NCI-H526 (cell line): ENCODE results near the gene MOCS1.

ENCODE experiments used
- DNase-seq, 2 experiments: peaks; one replicate each; lab custom pipeline; 2025; lab: John Stamatoyannopoulos, UW

MOCS1 gene

GRCh38 chr6:39924283-39924682, 10.0 kb downstream of the MOCS1 start:
- DNase-seq, result no peak

DNA sequence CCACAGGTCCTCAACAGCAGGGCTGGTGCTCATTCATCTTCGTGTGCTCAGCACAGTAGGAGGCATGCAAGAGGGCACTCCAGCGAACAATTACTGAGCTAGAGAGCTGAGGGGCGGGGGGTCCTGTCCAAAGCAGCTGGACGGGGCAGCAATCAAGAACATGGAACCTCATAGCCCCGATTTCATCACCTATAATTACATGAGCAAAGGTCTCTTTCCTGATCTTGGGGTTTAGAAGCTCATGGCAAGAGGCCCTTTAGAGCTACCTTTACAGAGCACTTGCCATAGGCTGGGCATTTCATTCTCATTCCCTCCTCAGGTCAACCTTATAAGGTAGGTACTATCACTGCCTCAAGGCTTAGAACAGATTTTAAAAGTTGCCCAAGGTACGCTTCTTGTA, 10.4 kb downstream of the MOCS1 start:
- no peak for DNase-seq

DNA sequence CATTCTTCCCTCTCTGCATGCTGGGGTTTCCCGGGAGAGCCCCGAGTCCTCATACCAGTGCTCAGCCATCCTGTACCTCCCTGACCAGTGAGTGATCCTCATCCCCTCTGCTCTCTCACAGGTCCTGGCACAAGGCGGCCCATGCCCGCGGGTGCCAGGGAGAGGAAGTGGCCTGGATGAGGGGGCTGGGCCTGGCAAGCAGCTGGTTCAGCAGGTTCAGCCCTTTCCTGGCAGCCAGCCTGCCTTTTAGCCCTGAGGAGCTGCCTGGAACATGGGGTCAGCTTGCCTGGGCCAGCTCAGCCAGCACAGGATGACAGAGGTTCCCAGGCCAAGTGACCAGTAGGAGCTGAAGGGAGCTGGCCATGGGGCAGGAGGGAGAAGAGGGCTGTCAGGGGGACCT, 10.9 kb downstream of the MOCS1 start:
- no peak for DNase-seq

DNA sequence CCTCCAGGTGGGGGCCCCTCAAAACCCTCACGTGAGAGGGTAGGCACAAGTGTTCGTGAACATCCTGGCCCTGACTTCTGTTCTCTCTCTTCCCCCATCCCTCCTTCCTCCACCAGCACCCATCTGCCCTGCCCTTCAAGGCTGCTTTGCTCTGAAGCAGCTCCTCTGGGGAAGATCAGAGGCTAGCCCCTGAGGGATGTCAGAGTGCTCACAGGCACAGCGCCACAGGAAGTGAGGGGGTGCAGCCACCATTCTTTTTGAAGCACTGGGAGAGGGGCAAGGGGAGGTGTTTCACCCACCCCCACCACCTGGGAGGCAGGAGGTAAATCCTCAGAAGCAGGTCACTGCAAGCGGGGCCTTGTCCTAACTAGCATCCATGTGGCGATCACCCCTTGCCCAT, 11.4 kb downstream of the MOCS1 start:
- no peak for DNase-seq

DNA sequence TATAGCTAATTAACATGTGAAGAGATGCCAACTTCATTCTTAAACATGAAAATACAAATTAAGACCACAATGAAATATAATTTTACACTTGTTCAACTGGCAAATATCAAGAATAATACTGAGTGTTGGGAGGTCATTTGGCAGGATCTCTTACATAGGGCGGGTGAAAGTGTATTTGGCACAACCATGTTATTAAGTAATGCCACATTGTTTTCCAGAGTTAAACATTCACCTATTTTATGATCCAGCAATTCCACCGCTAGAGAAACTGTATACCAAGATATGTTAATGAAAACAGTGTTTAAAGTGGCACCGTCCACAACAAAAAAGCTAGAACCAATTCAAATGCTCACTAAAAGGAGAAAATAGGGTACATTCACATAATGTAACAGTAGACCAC, 14.1 kb downstream of the MOCS1 start:
- DNase-seq, result no peak

DNA sequence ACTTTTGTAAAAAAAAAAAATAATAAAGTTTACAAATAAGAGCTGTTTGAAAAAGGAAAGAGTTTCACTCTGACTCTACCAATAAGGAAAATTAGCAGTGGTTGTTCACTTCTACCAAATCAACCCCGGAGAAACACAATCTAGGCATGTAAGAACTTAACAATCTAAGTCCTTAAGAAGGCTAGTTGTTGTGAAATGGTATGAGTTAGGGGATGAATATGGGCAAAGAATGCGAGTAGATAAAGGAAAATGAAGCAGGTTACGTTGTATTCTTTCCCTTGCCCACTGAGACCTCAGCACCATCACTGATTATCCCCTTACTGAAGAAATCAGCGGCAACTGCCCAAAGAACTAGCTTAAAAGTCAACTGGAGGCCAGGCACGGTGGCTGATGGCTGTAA, 15.4 kb downstream of the MOCS1 start:
- no peak for DNase-seq

DNA sequence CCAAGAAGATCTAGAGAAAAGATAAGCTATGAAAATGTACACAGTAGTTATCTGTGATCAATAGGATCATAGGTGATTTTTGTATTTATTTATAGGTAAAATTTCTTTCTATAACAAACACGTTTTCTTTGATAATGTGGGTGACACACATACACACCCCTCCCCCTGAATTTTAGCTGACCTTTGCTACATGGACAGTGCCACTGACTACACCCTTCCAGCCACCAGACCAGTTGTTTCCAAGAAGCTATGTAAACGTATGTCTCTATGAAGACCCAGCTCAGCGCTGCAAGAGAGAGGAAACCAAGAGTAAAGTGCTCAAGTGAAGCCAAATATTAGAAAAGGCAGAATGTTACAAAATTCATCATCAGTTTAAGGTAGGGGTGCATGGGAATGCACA, 16.3 kb downstream of the MOCS1 start:
- DNase-seq, result no peak

DNA sequence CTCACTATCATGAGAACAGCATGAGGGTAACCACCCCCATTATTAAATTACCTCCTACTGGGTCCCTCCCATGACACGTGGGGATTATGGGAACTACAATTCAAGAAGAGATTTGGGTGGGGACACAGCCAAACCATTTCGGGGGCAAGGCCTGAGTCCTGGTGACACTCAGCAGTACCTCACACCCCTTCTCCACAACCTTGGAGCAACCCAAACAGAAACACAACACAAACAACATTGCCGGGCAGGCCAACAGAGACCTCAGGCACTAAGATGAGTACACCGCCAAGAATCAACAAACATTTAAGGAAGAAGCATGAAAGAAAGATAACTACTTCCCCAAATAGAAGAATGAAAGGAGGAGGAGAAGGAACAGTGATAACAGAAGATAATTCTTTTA, 16.9 kb downstream of the MOCS1 start:
- DNase-seq, result no peak

DNA sequence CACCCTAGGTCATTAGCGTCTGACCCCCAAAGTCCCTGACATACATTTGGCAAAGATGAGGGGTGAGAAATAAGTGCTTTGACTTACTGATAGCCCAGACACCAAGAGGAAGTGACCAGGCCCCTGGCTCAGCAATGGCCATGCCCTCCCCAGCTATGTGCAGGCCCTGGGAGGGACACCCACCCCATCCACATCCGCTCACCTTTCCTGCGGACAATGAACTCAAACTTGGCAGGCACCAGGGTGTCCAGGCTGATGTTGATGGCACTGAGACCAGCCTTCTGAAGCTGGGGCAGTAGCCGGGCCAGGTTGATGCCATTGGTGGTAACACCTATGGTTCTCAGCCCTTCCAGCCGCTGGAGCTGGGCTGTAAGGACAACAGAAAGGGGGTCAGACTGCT, 18.4 kb downstream of the MOCS1 start:
- no peak for DNase-seq

DNA sequence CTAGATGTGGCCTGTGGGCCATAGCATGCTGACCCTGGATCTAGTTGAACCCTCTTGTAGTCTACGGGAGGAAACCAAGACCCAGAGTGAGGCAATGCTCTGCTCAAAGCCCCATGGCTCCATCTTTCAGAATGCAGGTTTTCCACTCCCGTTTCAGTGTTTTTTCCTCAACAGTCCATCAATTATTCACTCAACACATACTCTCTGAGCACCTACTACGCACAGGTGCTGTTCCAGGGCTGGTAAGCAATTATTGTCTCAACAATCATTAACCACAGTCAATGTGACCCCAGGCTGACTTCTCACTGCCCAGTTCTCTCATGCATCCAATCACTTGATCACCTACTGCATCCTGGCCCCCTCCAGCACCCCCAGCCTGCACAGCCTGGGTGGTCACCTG, 20.0 kb downstream of the MOCS1 start:
- DNase-seq, result no peak

DNA sequence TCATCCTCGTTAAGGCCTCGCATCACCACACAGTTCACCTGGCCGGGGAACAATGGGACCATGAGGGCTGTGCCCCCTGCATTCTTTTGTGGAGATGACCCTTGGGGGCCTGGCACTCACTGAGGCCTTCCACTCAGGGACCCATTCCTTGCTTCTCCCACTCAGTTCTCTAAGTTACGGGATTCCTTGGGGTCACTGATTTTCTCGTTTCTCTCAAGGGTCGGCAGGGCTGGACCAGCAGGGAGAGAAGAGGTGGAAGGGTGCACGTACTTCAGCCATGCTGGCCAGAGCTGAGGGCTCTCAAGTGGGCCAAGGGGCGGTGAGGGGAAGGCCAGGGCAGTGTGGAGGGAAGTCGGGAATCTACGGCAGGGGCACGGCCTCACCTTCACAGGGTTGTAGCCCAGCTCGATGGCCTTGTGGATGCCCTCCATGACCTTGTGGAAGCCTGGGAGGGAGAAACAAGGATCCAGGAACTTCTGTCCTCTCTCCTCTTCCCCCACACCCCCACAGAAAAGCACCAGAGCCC, 20.8 kb downstream of the MOCS1 start:
- DNase-seq, result no peak

DNA sequence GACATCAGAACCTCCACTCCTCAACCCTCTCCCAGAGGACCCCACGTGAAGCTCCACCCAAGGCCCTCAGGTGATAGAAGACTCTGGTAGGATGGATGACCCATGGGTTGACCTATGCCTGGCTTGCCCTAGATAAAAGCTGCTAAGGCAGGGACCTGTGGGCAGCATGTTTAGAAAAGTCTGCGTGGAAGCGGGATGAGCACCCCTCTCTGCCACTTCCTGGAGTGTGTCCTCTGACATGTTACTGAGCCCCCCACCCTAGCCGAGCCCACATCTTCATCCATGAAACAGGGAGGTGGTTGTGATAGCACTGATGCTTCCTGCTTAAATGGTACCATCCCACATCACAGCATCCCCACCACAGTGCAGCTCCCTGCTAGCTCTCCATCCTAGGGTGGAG, 21.8 kb downstream of the MOCS1 start:
- no peak for DNase-seq

DNA sequence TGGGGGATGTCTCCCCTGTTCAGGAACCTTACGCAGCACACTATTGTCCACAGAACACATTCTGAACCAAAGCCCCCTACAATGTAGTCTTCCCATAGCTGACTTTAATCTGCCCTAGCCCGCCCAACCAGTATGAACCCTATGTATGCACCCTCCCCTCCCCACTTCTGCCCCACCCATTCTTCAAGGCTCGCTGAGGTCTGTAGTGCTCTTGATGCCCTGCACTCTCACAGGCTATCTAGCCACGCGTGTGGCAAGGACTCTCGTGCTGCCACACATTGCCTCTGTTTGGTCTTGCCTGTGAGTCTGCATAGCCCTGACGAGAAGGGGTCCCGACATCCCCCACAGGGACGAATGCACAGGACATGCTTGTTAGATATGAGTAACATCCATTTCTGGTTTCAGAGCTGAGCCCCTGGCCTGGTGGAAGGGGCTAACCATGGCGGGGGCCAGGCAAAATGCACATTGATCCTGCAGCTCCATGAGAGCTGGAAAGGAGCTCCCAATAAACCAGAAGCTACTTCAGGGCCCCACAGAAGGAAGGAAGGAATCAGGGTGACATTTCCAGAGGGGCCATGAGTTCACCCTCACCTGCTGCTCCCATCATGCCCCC, 22.6 kb downstream of the MOCS1 start:
- DNase-seq, result no peak

DNA sequence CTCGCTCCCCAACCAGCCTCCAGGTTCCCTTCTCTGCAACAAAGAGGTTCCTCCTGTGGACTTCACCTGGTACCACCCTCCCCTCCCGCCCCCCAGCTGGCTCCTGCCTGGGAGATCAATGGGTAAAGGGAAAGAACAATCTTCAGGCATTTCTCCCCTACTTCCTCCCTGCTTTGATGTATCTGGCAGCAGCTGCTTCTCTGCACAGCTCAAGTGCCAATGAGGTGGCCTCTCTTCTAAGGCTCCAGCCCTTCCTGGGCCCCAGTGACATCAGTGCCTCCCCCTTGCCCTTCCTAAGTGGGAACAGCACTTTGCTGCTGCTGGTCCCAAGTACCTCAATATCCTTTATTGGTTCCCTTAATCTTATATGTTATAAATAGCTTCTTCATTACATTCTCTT, 23.5 kb downstream of the MOCS1 start:
- no peak for DNase-seq

GRCh38 chr6:39910164-39910563, 24.1 kb downstream of the MOCS1 start:
- DNase-seq, result no peak

DNA sequence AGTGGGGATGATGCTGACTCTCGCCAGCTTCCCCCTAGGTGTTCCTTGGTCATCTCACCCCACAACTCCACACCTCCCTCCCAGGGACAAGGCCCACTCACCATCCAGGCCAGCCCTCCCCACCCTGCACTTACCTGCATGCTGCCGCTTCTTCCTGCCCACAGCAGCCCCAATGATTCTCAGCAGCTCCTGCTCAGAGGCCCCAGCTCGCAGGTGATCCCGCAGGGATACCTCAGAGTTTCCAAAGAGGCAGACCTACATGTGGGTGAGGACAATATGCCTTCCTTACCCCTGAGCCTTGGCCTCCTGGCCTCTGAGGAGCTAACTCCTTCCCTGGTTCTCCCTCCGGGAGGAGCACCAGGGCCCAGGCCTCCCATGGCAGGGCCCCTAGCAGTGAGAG, 24.6 kb downstream of the MOCS1 start:
- DNase-seq, result no peak

DNA sequence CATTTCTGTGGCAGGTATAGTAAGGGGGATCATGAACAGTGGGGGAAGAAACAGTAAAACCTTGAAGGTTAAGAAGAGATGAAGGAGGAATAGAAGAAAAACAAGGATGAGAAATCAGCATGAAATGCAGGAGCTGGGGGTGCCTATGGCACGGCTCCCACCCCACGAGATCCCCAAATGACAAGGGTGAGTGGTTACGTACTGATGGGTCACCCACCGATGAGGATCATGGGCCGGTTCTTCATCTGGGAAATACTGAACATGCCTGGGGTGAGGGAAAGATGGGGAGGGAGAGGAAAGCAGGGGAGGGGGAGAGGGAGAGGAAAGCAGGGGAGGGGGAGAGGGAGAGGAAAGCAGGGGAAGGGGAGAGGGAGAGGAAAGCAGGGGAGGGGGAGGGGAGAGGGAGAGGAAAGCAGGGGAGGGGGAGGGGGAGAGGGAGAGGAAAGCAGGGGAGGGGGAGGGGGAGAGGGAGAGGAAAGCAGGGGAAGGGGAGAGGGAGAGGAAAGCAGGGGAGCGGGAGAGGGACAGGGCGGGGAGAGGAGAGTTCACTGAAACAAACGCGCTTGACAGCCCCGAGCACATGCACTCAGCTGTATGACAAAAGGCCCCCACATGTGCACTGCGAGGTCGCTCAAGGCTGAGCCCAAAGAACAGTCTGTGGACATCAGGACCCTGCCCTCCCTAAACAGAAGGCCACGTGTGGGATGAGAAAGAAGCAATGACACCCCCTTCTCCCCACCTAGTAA, 25.3 kb downstream of the MOCS1 start:
- DNase-seq, result no peak

DNA sequence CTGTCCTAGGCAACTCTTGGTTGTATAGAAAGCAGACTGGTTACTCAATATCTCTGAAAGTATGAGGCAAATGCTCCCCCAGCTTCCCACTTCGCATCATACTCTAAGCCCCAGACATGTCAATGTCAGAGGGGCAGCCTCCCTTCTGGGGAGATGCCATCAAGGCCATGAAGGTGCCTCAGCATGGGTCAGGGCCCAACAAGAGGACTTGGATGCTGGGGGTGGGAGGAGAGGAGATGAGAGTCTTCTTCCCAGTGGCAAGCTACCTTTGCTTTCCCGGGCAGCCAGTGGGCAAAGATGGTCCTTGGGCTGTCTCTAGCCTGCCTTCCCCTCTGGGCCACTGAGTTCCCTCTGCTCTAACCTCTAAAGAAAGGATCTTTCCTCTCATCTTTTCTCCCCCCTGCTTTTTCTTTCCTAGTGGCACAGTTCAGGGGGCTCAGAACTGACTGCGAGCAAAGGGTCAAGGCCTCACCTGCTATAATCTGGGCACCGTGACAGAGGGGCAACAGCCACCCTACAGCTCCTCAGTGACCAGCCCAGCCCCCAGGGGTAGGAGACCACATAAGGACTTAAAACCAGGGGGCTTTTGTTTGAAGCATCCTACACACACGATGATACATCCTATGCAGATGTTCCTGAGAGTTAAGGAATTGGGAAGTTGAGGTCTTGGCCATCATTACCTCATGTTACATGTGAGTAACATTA, 26.2 kb downstream of the MOCS1 start:
- DNase-seq, result no peak

DNA sequence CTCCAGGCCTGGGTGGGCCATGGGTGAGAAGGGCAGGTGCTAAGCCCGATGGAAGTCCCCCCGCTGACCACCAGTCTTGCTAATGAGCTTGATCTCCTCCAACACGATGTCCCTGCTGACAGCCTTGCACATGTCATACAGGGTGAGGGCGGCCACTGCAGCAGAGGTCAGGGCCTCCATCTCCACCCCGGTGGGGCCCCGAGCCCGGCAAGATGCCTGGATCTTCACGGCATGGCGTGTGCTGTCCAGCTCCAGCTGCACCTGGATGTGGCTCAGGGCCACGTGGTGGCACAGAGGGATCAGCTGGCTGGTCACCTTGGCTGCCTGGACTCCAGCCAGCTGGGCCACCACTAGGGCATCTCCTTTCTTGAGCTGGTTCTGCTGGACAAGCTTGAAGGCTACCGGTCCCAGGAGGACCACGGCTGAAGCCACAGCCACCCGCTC, 27.9 kb downstream of the MOCS1 start:
- no peak for DNase-seq

DNA sequence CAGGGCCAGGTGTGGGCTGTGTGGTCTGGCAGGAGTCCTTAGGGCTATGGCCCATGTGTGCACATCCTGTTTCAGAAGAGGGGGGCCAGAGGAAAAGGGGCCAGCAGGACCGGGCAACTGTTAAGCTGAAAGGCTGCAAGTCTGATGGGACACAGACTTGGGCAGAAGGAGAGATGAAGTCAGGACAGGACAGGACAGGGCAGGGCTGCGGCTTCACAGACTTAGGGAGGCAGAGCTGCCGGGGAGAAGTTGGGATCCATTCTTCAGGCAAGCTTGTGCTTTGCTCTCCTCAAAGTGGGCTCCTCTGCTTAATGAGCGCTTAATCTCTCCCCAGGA, 28.7 kb downstream of the MOCS1 start:
- DNase-seq, result no peak

GRCh38 chr6:39904946-39905639, 29.2 kb downstream of the MOCS1 start:
- no peak for DNase-seq

- DNase-seq, result no peak
Measured at GRCh38 chr6:39903656-39904055, 30.6 kb downstream of the MOCS1 start.
